ENCODE results near the gene DENND2D.

The DENND2D gene

DNA sequence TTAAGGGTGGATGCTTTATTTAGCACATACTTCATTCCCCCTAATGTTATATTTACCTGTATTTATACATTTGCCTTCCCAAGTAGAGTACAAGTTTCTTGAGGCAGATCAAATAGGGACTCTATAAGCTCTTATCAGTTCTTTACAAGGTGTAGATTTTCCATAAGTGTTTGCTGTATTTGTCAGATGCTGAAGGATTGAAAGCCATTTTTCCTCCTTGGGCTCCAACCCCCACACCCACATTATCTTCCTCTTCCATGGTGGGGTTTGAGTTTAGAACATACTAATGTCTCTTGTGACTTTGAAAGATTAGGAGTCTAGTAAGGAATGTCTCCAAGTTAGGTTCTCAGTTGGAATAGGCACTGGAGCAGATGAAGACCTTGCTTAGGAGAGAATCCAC is 24.6 kb upstream of the DENND2D start:
- Histone ChIP-seq H3K9me3 (replicated peaks in 1 of 2; ENCODE audit: control insufficient read depth in 2 of 2, insufficient read depth in 1 of 2, low read depth in 1 of 2, low read length in 2 of 2) (no peaks in the 10 kb centered on the region), H3K9ac (ENCODE audit: low read depth, low read length, poor library complexity) (no peak overlapping the region), H3K23ac (ENCODE audit: low read depth, low read length, poor library complexity) (no peak overlapping the region), H4K91ac (ENCODE audit: low read depth, low read length, poor library complexity) (no peak overlapping the region), H3K27ac (replicated peaks; ENCODE audit: low read length) (no peak overlapping the region), H3K4me1 (ENCODE audit: control insufficient read depth in 2 of 2, insufficient read depth in 1 of 2, low read depth in 1 of 2, low read length in 2 of 2) (peaks cover 5 to 8% of the 10 kb centered on the region in 2 donors), H4K8ac (ENCODE audit: low read depth, low read length) (no peak overlapping the region), H3K18ac (ENCODE audit: low read length) (no peak overlapping the region), H3K79me1 (ENCODE audit: low read depth, low read length) (no peaks in the 10 kb centered on the region), H2BK120ac (ENCODE audit: low read depth, low read length) (no peak overlapping the region), H3K4ac (ENCODE audit: low read length) (no peak overlapping the region), H2BK5ac (ENCODE audit: low read length) (no peak overlapping the region), H2BK15ac (ENCODE audit: low read length) (no peak overlapping the region), H3K36me3 (replicated peaks in 1 of 2; ENCODE audit: control insufficient read depth in 2 of 2, insufficient read depth in 2 of 2, low read length in 2 of 2) (no peaks in the 10 kb centered on the region), H3K4me3 (ENCODE audit: low read length in 2 of 2) (no peak overlapping the region), H3K27me3 (ENCODE audit: control insufficient read depth in 3 of 3, insufficient read depth in 3 of 3, low read depth in 1 of 3, low read length in 3 of 3) (no peaks in the 10 kb centered on the region), H3K14ac (ENCODE audit: low read length) (no peak overlapping the region), H2AK5ac (ENCODE audit: low read depth, low read length) (no peak overlapping the region), H3K4me2 (ENCODE audit: insufficient read depth, low read length, poor library complexity, severe bottlenecking) (no peak overlapping the region), H2AFZ (ENCODE audit: low read length) (no peak overlapping the region), H2BK12ac (ENCODE audit: low read length) (no peak overlapping the region)
- DNase-seq (ENCODE audit: low spot score) = no peak

DNA sequence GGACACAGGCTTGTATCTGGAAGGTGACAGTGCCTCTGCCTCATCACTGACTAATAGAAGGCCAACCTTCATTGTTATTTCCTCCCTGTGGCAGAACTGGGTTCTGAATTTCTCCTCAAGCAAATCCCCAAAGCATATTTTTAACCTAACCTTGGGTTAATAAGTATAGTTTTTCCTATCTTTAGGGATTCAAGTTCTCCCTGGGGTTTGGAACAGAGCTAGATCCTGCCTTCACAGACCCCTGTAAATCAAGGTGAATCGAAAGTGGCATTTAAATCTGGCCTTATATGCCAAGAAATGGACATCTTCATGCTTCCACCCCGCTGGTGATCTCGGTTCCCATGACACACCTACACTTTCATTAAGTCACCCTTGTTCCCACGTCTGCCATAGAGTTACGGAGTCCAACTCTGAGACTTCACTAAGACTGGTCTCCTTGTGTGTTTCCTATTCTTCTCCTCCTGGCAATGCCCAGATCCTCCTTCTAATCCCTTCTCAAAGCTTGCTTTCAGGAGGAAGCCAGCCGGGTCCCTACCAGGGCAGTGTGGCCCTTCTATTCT is 22.8 kb upstream of the DENND2D start:
- H3K4me2 ChIP-seq (ENCODE audit: insufficient read depth, low read length, poor library complexity, severe bottlenecking) = no peak overlapping the region
- H3K23ac ChIP-seq (ENCODE audit: low read depth, low read length, poor library complexity) = no peak overlapping the region
- no peak overlapping the region for H2AK5ac ChIP-seq (ENCODE audit: low read depth, low read length)
- no peak overlapping the region for H3K4me3 ChIP-seq (ENCODE audit: low read length in 2 of 2)
- H4K8ac ChIP-seq (ENCODE audit: low read depth, low read length) = no peak overlapping the region
- H3K27ac ChIP-seq (replicated peaks; ENCODE audit: low read length) = no peak overlapping the region
- WGBS, 2 donors (ENCODE audit: extremely low coverage in 2 of 2, insufficient read length in 2 of 2, insufficient replicate concordance in 1 of 2) = no CpG with 5 or more reads among the region's 6 CpGs
- H2BK120ac ChIP-seq (ENCODE audit: low read depth, low read length) = no peak overlapping the region
- H2BK15ac ChIP-seq (ENCODE audit: low read length) = no peak overlapping the region
- no peak overlapping the region for H4K91ac ChIP-seq (ENCODE audit: low read depth, low read length, poor library complexity)
- H3K9me3 ChIP-seq (replicated peaks in 1 of 2; ENCODE audit: control insufficient read depth in 2 of 2, insufficient read depth in 1 of 2, low read depth in 1 of 2, low read length in 2 of 2) = no peaks in the 10 kb centered on the region
- H2BK5ac ChIP-seq (ENCODE audit: low read length) = no peak overlapping the region
- no peak overlapping the region for H3K4ac ChIP-seq (ENCODE audit: low read length)
- H3K4me1 ChIP-seq (ENCODE audit: control insufficient read depth in 2 of 2, insufficient read depth in 1 of 2, low read depth in 1 of 2, low read length in 2 of 2) = peaks cover 15 to 16% of the 10 kb centered on the region in 2 donors
- H3K27me3 ChIP-seq (ENCODE audit: control insufficient read depth in 3 of 3, insufficient read depth in 3 of 3, low read depth in 1 of 3, low read length in 3 of 3) = no peaks in the 10 kb centered on the region
- H3K36me3 ChIP-seq (replicated peaks in 1 of 2; ENCODE audit: control insufficient read depth in 2 of 2, insufficient read depth in 2 of 2, low read length in 2 of 2) = no peaks in the 10 kb centered on the region
- no peaks in the 10 kb centered on the region for H3K79me1 ChIP-seq (ENCODE audit: low read depth, low read length)
- H3K14ac ChIP-seq (ENCODE audit: low read length) = no peak overlapping the region
- H2BK12ac ChIP-seq (ENCODE audit: low read length) = no peak overlapping the region
- DNase-seq (ENCODE audit: low spot score) = no peak
- no peak overlapping the region for H3K9ac ChIP-seq (ENCODE audit: low read depth, low read length, poor library complexity)
- H2AFZ ChIP-seq (ENCODE audit: low read length) = no peak overlapping the region
- H3K18ac ChIP-seq (ENCODE audit: low read length) = no peak overlapping the region

DNA sequence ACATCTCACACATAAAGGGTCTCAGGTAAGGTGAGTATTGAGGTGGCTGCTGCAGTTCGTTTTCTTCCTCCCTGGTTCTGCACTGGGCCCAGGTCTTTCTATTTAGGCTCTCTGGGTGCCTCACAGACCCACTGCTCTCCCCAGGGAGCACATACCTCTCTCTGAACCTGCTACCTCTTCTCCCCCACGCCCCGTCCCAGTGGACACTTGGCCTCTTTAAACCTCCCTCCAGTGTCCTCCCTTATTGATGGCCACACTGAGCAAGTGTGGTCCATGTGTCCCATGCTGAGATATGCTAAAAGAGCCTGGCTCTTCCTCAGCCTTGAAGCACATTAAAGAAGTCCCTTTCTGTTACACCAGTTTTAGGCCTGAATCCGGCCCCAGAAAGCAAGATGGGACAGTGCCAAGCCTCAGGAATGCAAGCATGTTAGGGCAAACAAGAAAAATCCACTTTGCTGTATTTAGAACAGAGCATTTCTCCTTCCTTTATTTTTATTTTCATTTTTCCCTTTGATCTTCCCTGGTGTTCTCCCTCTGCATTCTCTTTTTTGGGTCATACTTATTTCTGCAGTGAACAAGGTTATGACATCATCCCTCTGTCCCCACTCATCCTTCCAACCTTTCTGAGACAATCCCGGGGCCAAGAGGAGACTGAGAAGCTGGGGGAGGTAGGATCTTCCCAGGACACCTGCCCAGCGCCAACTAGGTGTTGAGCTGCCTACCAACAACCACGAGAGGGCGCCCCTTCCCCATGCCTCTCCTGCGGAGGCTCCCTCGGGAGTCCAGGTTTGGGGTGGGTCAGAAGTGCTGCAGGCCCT is 22.1 kb upstream of the DENND2D start:
- H4K8ac ChIP-seq (ENCODE audit: low read depth, low read length) = no peak overlapping the region
- no peak overlapping the region for H2BK5ac ChIP-seq (ENCODE audit: low read length)
- H3K27me3 ChIP-seq (ENCODE audit: control insufficient read depth in 3 of 3, insufficient read depth in 3 of 3, low read depth in 1 of 3, low read length in 3 of 3) = no peaks in the 10 kb centered on the region
- no peak overlapping the region for H2BK12ac ChIP-seq (ENCODE audit: low read length)
- no peak overlapping the region for H2BK15ac ChIP-seq (ENCODE audit: low read length)
- no peaks in the 10 kb centered on the region for H3K79me1 ChIP-seq (ENCODE audit: low read depth, low read length)
- H4K91ac ChIP-seq (ENCODE audit: low read depth, low read length, poor library complexity) = no peak overlapping the region
- no peaks in the 10 kb centered on the region for H3K9me3 ChIP-seq (replicated peaks in 1 of 2; ENCODE audit: control insufficient read depth in 2 of 2, insufficient read depth in 1 of 2, low read depth in 1 of 2, low read length in 2 of 2)
- no peak overlapping the region for H3K18ac ChIP-seq (ENCODE audit: low read length)
- no peak overlapping the region for H3K4ac ChIP-seq (ENCODE audit: low read length)
- no peak overlapping the region for H2BK120ac ChIP-seq (ENCODE audit: low read depth, low read length)
- no peak overlapping the region for H3K4me2 ChIP-seq (ENCODE audit: insufficient read depth, low read length, poor library complexity, severe bottlenecking)
- no CpG with 5 or more reads among the region's 10 CpGs for WGBS, 2 donors (ENCODE audit: extremely low coverage in 2 of 2, insufficient read length in 2 of 2, insufficient replicate concordance in 1 of 2)
- H3K27ac ChIP-seq (replicated peaks; ENCODE audit: low read length) = no peak overlapping the region
- no peak overlapping the region for H2AK5ac ChIP-seq (ENCODE audit: low read depth, low read length)
- H3K4me1 ChIP-seq (ENCODE audit: control insufficient read depth in 2 of 2, insufficient read depth in 1 of 2, low read depth in 1 of 2, low read length in 2 of 2) = peaks cover 15 to 16% of the 10 kb centered on the region in 2 donors
- H2AFZ ChIP-seq (ENCODE audit: low read length) = no peak overlapping the region
- no peak overlapping the region for H3K4me3 ChIP-seq (ENCODE audit: low read length in 2 of 2)
- no peak overlapping the region for H3K23ac ChIP-seq (ENCODE audit: low read depth, low read length, poor library complexity)
- no peaks in the 10 kb centered on the region for H3K36me3 ChIP-seq (replicated peaks in 1 of 2; ENCODE audit: control insufficient read depth in 2 of 2, insufficient read depth in 2 of 2, low read length in 2 of 2)
- DNase-seq (ENCODE audit: low spot score) = peak; percentile 71
- H3K9ac ChIP-seq (ENCODE audit: low read depth, low read length, poor library complexity) = no peak overlapping the region
- H3K14ac ChIP-seq (ENCODE audit: low read length) = no peak overlapping the region

DNA sequence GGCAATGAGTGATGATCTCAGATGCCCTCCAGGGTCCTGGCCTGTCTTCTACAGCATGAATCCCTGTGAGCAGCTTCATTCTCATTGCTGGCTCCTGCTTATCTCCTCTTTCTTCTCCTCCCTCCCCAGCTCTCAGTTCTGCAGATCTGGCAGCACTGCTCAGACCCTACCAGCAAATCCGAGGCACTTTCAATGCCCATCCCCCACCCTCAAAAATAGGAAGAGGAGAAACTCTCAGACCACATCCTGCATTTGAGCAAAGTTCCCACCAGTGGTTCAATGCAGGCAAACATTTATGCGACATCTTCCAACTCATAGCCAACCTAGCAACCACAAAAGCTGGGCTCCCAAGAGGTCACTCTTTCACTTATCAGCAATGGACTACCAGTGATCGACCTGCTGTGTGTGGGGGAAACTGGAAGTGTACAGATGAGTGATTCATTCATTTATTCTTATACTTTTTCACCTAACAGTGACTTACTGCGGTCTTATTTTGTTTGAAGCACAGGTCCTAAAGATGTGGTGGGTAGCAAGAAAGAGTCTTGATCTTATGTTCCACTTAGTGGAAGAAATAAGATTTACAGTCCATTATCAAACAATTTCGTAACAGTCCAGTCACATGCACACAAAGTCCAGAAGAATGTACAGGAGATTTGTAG is 21.3 kb upstream of the DENND2D start:
- Histone ChIP-seq H3K23ac (ENCODE audit: low read depth, low read length, poor library complexity) (no peak overlapping the region), H4K8ac (ENCODE audit: low read depth, low read length) (no peak overlapping the region), H2AK5ac (ENCODE audit: low read depth, low read length) (no peak overlapping the region), H3K14ac (ENCODE audit: low read length) (no peak overlapping the region), H2BK12ac (ENCODE audit: low read length) (no peak overlapping the region), H4K91ac (ENCODE audit: low read depth, low read length, poor library complexity) (no peak overlapping the region), H3K4me1 (ENCODE audit: control insufficient read depth in 2 of 2, insufficient read depth in 1 of 2, low read depth in 1 of 2, low read length in 2 of 2) (peaks cover 15 to 16% of the 10 kb centered on the region in 2 donors), H3K9me3 (replicated peaks in 1 of 2; ENCODE audit: control insufficient read depth in 2 of 2, insufficient read depth in 1 of 2, low read depth in 1 of 2, low read length in 2 of 2) (no peaks in the 10 kb centered on the region), H3K4ac (ENCODE audit: low read length) (no peak overlapping the region), H2BK15ac (ENCODE audit: low read length) (no peak overlapping the region), H2BK120ac (ENCODE audit: low read depth, low read length) (no peak overlapping the region), H3K27ac (replicated peaks; ENCODE audit: low read length) (no peak overlapping the region), H3K4me2 (ENCODE audit: insufficient read depth, low read length, poor library complexity, severe bottlenecking) (no peak overlapping the region), H3K9ac (ENCODE audit: low read depth, low read length, poor library complexity) (no peak overlapping the region), H2BK5ac (ENCODE audit: low read length) (no peak overlapping the region), H3K79me1 (ENCODE audit: low read depth, low read length) (no peaks in the 10 kb centered on the region), H3K4me3 (ENCODE audit: low read length in 2 of 2) (no peak overlapping the region), H3K36me3 (replicated peaks in 1 of 2; ENCODE audit: control insufficient read depth in 2 of 2, insufficient read depth in 2 of 2, low read length in 2 of 2) (no peaks in the 10 kb centered on the region), H3K18ac (ENCODE audit: low read length) (no peak overlapping the region), H3K27me3 (ENCODE audit: control insufficient read depth in 3 of 3, insufficient read depth in 3 of 3, low read depth in 1 of 3, low read length in 3 of 3) (no peaks in the 10 kb centered on the region), H2AFZ (ENCODE audit: low read length) (peak overlapping the region; percentile 7)
- no CpG with 5 or more reads among the region's 5 CpGs for WGBS, 2 donors (ENCODE audit: extremely low coverage in 2 of 2, insufficient read length in 2 of 2, insufficient replicate concordance in 1 of 2)
- DNase-seq (ENCODE audit: low spot score) = no peak

Data from neuronal stem cell (in vitro differentiated cells).